Liver (tissue), 9 donors: Measurements from ENCODE around the gene HAPLN2. TPM values are rescaled to one million over a fixed set of nuclear protein-coding genes. Genes with fewer than 3 reads are reported as not detected.

Experiments
- DNase-seq: peaks from one replicate; pipeline ENCODE4 v3.0.0-alpha.2; 2017; ENCODE audit warnings: low spot score
- H3K27ac ChIP-seq, 2 donors: one replicate each; pipeline ENCODE4 v1.7.0; 2013; ENCODE audit warnings: inconsistent platforms in 2 of 2, low read length in 2 of 2, control low read depth in 1 of 2, low read depth in 1 of 2, mild to moderate bottlenecking in 1 of 2
- H3K27me3 ChIP-seq, 4 donors: one replicate each; pipeline versions ENCODE4 v1.6.1 to v1.7.0; 2013; ENCODE audit warnings: low read length in 3 of 4, inconsistent platforms in 1 of 4, mild to moderate bottlenecking in 1 of 4, moderate library complexity in 1 of 4; ENCODE audit not compliant: control insufficient read depth in 4 of 4, insufficient read depth in 4 of 4
- H3K36me3 ChIP-seq, 4 donors: one replicate each; pipeline versions ENCODE4 v1.6.1 to v1.7.0; 2013; ENCODE audit warnings: low read length in 3 of 4, mild to moderate bottlenecking in 3 of 4, low read depth in 1 of 4, moderate library complexity in 1 of 4; ENCODE audit not compliant: control insufficient read depth in 4 of 4, insufficient read depth in 3 of 4
- H3K4me1 ChIP-seq, 4 donors: one replicate each; pipeline versions ENCODE4 v1.6.1 to v1.7.0; 2013; ENCODE audit warnings: low read length in 3 of 4, mild to moderate bottlenecking in 3 of 4, moderate library complexity in 1 of 4; ENCODE audit not compliant: control insufficient read depth in 4 of 4, insufficient read depth in 4 of 4
- H3K4me3 ChIP-seq, 3 donors: one replicate each; pipeline versions ENCODE4 v1.6.1 to v1.7.0; 2013; ENCODE audit warnings: low read length in 3 of 3, control low read depth in 1 of 3, low read depth in 1 of 3, mild to moderate bottlenecking in 1 of 3
- H3K9ac ChIP-seq, 2 donors: one replicate each; pipeline ENCODE4 v1.7.0; 2013; ENCODE audit warnings: low read length in 2 of 2, mild to moderate bottlenecking in 2 of 2, moderate library complexity in 2 of 2, control low read depth in 1 of 2, low read depth in 1 of 2
- H3K9me3 ChIP-seq, 4 donors: one replicate each; pipeline versions ENCODE4 v1.6.1 to v1.7.0; 2013; ENCODE audit warnings: low read length in 3 of 4; ENCODE audit not compliant: control insufficient read depth in 4 of 4
- CTCF ChIP-seq: fragments of 150-350 bp; IDR thresholded peaks from 2 replicates; pipeline ENCODE4 v1.5.1; 2017; ENCODE audit warnings: improper control_type of control experiment, low read depth, low read length; ENCODE audit not compliant: missing input control
- EGR1 ChIP-seq, 2 donors: IDR thresholded peaks; 2 replicates each; pipeline ENCODE4 v1.6.1; 2016 to 2018; ENCODE audit warnings: antibody characterized with exemption in 2 of 2, low read depth in 2 of 2
- FOXA1 ChIP-seq: IDR thresholded peaks from 2 replicates; pipeline ENCODE4 v1.6.1; 2016; ENCODE audit warnings: antibody characterized with exemption
- FOXA2 ChIP-seq: IDR thresholded peaks from 2 replicates; pipeline ENCODE4 v1.6.1; 2016; ENCODE audit warnings: antibody characterized with exemption
- GABPA ChIP-seq, 2 donors: IDR thresholded peaks in 1 of 2; conservative IDR thresholded peaks in 1 of 2; 2 replicates each; pipeline ENCODE4 v1.6.1; 2016; ENCODE audit warnings: antibody characterized with exemption in 2 of 2, mild to moderate bottlenecking in 1 of 2, moderate library complexity in 1 of 2
- HNF4A ChIP-seq, 2 donors: conservative IDR thresholded peaks; 2 replicates each; pipeline ENCODE4 v1.6.1; 2016; ENCODE audit warnings: antibody characterized with exemption in 2 of 2, mild to moderate bottlenecking in 2 of 2
- HNF4G ChIP-seq: IDR thresholded peaks from 2 replicates; pipeline ENCODE4 v1.6.1; 2016; ENCODE audit warnings: antibody characterized with exemption
- JUND ChIP-seq, 2 donors: IDR thresholded peaks; 2 replicates each; pipeline ENCODE4 v1.6.1; 2016; ENCODE audit warnings: antibody characterized with exemption in 2 of 2
- MAX ChIP-seq: IDR thresholded peaks from 2 replicates; pipeline ENCODE4 v1.6.1; 2016; ENCODE audit warnings: antibody characterized with exemption
- RAD21 ChIP-seq, 2 donors: IDR thresholded peaks; 2 replicates each; pipeline ENCODE4 v1.6.1; 2016; ENCODE audit warnings: antibody characterized with exemption in 2 of 2, mild to moderate bottlenecking in 2 of 2
- RXRA ChIP-seq, 2 donors: IDR thresholded peaks; 2 replicates each; pipeline ENCODE4 v1.6.1; 2017 to 2018; ENCODE audit warnings: antibody characterized with exemption in 2 of 2, mild to moderate bottlenecking in 1 of 2
- SP1 ChIP-seq: IDR thresholded peaks from 2 replicates; pipeline ENCODE4 v1.6.1; 2018; ENCODE audit warnings: antibody characterized with exemption, mild to moderate bottlenecking
- TAF1 ChIP-seq: conservative IDR thresholded peaks from 2 replicates; pipeline ENCODE4 v1.6.1; 2016; ENCODE audit warnings: antibody characterized with exemption, mild to moderate bottlenecking
- YY1 ChIP-seq: IDR thresholded peaks from 2 replicates; pipeline ENCODE4 v1.6.1; 2016; ENCODE audit warnings: antibody characterized with exemption, mild to moderate bottlenecking
- WGBS: extraction: QIAGEN DNeasy Blood & Tissue Kit; methylation state at CpG from one replicate; pipeline ENCODE4 v1.1.7; 2013; 5-methylcytosine and 5-hydroxymethylcytosine counted together
- polyA plus RNA-seq, 2 donors: library from polyadenylated mRNA; stranded (reverse) in 1 of 2; unstranded in 1 of 2; fragments of 200-250 nt in 1 of 2; fragments of >200 nt in 1 of 2; fragmentation: Nextera tagmentation in 1 of 2; extraction: Ambion mirVana in 1 of 2; gene quantifications; one replicate each; pipeline versions ENCODE4 v1.2.1 to v1.2.3, GENCODE V29; 2013 to 2015
- total RNA-seq, 2 donors: library from RNA; depleted of rRNA; stranded (reverse); fragments of >200 nt; gene quantifications; one replicate each; pipeline ENCODE4 v1.2.3, GENCODE V29; 2014
- TF ChIP-seq, protein P1 (sequence below): IDR thresholded peaks from 2 replicates; pipeline ENCODE4 v1.6.1; 2016; ENCODE audit warnings: antibody characterized with exemption
- TF ChIP-seq, protein P2 (sequence below): IDR thresholded peaks from 2 replicates; pipeline ENCODE4 v1.6.1; 2016; ENCODE audit warnings: antibody characterized with exemption
- donor health status: healthy.
- donor health status: healthy.
- donor health status: healthy.
- donor health status: healthy.
- donor health status: healthy.

Gene HAPLN2
- total and polyA plus RNA-seq, 4 donors = 0.03 to 0.08 TPM; not detected in 2

GRCh38 chr1:156642265-156643048 lies 23.2 kb downstream of the HAPLN2 start:
- Histone ChIP-seq H3K9me3 (no peaks in the 10 kb centered on the region), H3K4me3 (no peak overlapping the region), H3K36me3 (no peaks in the 10 kb centered on the region), H3K27ac (no peak overlapping the region), H3K4me1 (peaks cover 0 to 6% (median 0%) of the 10 kb centered on the region in 4 donors), H3K9ac (no peak overlapping the region), H3K27me3 (peaks cover 5 to 18% (median 7%) of the 10 kb centered on the region in 4 donors)
- no peak for DNase-seq
- WGBS = 16% methylated on average over 40 of the region's 40 CpGs
- TF ChIP-seq RAD21 (IDR thresholded peaks at IDR 0.05) (no peak), CTCF (no peak), RXRA (IDR thresholded peaks at IDR 0.05) (no peak), TAF1 (no peak), FOXA1 (no peak), FOXA2 (no peak), GABPA (IDR thresholded peaks at IDR 0.05 in 1 of 2, conservative IDR thresholded peaks at IDR 0.05 in 1 of 2) (no peak), JUND (IDR thresholded peaks at IDR 0.05) (no peak), HNF4A (conservative IDR thresholded peaks at IDR 0.05) (no peak), SP1 (no peak), EGR1 (IDR thresholded peaks at IDR 0.05; ENCODE audit: low read depth in 2 of 2) (no peak), YY1 (no peak), HNF4G (no peak)
- TF ChIP-seq, protein P1, sequence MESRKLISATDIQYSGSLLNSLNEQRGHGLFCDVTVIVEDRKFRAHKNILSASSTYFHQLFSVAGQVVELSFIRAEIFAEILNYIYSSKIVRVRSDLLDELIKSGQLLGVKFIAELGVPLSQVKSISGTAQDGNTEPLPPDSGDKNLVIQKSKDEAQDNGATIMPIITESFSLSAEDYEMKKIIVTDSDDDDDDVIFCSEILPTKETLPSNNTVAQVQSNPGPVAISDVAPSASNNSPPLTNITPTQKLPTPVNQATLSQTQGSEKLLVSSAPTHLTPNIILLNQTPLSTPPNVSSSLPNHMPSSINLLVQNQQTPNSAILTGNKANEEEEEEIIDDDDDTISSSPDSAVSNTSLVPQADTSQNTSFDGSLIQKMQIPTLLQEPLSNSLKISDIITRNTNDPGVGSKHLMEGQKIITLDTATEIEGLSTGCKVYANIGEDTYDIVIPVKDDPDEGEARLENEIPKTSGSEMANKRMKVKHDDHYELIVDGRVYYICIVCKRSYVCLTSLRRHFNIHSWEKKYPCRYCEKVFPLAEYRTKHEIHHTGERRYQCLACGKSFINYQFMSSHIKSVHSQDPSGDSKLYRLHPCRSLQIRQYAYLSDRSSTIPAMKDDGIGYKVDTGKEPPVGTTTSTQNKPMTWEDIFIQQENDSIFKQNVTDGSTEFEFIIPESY = no peak
- TF ChIP-seq, protein P2, sequence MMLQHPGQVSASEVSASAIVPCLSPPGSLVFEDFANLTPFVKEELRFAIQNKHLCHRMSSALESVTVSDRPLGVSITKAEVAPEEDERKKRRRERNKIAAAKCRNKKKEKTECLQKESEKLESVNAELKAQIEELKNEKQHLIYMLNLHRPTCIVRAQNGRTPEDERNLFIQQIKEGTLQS = no peak

- H3K9me3 ChIP-seq = no peaks in the 10 kb centered on the region
- H3K4me1 ChIP-seq = peaks cover 0 to 6% (median 0%) of the 10 kb centered on the region in 4 donors
- peaks cover 5 to 18% (median 7%) of the 10 kb centered on the region in 4 donors for H3K27me3 ChIP-seq
- no peak overlapping the region for H3K4me3 ChIP-seq
- TF ChIP-seq CTCF = no peak
- no peak for TF ChIP-seq HNF4A (conservative IDR thresholded peaks at IDR 0.05)
- TF ChIP-seq SP1 = no peak
- TF ChIP-seq JUND (IDR thresholded peaks at IDR 0.05) = no peak
- no peak for TF ChIP-seq HNF4G
- TF ChIP-seq FOXA1 = no peak
- no peak for TF ChIP-seq EGR1 (IDR thresholded peaks at IDR 0.05; ENCODE audit: low read depth in 2 of 2)
- TF ChIP-seq RXRA (IDR thresholded peaks at IDR 0.05) = no peak
- TF ChIP-seq MAX = no peak
- TF ChIP-seq RAD21 (IDR thresholded peaks at IDR 0.05) = no peak
- no peak for TF ChIP-seq GABPA (IDR thresholded peaks at IDR 0.05 in 1 of 2, conservative IDR thresholded peaks at IDR 0.05 in 1 of 2)
- TF ChIP-seq, protein P2 = no peak
- TF ChIP-seq, protein P1 = no peak
- TF ChIP-seq FOXA2 = no peak
- H3K9ac ChIP-seq = no peak overlapping the region
- 52% methylated on average over 7 of the region's 7 CpGs for WGBS
- no peak for DNase-seq
- no peak overlapping the region for H3K27ac ChIP-seq
- no peaks in the 10 kb centered on the region for H3K36me3 ChIP-seq
These were observed 24.0 kb downstream of the HAPLN2 start for GRCh38 chr1:156643049-156643777.
